ENCODE measurements around the gene NCOA4. TPM values are rescaled to one million over a fixed set of nuclear protein-coding genes. Genes with fewer than 3 reads are reported as not detected.
"Not testable (repeated sequence)": the region's sequence is repeated elsewhere in the genome, so short reads cannot be mapped to it uniquely, and the experiment has no call there.

Gene NCOA4
- total and polyA plus RNA-seq, 5 experiments from 2014 or later = 90.0 to 162 (median 153) TPM

DNA sequence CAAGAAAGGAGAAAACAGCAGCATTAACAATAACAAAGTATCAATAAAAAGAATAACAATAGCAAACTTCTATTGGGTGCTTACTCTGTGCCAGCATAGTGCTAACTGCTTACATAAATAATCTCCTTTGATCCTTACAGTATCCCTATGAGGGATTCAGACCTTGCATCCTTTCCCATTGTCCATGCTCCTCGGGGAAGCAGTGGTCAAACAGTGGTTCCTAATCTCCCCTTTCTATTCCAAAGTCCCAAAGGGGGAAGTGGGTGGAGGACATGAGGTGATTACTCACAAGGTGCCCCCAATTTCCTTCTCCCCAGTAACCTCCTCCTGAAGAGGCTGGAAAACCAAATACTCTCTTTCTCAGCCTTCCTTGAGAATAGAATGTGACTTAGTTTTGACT lies 37.7 kb upstream of the NCOA4 start:
- no peaks in the 10 kb centered on the region for H3K27me3 Mint-ChIP-seq
- no peak overlapping the region for H3K27ac Mint-ChIP-seq
- no peak overlapping the region for H3K4me3 Mint-ChIP-seq
- no peaks in the 10 kb centered on the region for H3K36me3 Mint-ChIP-seq
- ATAC-seq (no peak), DNase-seq (no peak)
- POLR2A ChIA-PET = no interaction called here
- H3K9me3 Mint-ChIP-seq = no peaks in the 10 kb centered on the region
- H3K4me1 Mint-ChIP-seq = peaks cover 0 to 8% (median 2%) of the 10 kb centered on the region in 4 donors

DNA sequence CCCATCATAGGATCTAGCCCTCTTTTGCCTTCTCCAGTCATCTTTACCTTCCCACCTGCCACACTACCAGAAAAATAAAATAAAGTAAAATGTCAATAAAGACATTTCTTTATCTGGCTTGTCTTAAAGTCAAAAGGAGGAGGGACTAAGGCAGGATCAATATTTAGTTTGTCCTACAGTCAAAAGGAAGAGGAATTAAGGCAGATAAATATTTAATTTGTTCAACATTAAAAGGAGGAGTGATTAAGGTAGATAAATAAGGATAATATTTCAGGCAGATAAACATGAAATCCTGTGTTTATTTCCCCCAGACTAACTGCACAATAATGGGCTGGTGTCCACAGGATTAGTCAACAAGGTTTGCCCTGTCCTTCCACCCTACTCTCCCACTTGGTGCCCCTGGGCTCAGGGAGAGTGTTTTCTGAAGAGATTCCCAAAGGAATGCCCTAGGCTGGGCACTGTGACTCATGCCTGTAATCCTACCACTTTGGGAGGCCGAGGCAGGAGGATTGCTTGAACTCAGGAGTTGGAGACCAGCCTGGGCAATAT lies 33.9 kb upstream of the NCOA4 start:
- POLR2A ChIA-PET = no interaction called here
- Mint-ChIP-seq H3K36me3 (no peaks in the 10 kb centered on the region), H3K4me1 (peaks cover 0 to 5% (median 1%) of the 10 kb centered on the region in 4 donors), H3K9me3 (no peaks in the 10 kb centered on the region), H3K4me3 (no peak overlapping the region), H3K27me3 (no peaks in the 10 kb centered on the region), H3K27ac (peak overlapping the region in 1 of 10 donors; percentile 51)
- no peak for DNase-seq
- no peak for ATAC-seq

DNA sequence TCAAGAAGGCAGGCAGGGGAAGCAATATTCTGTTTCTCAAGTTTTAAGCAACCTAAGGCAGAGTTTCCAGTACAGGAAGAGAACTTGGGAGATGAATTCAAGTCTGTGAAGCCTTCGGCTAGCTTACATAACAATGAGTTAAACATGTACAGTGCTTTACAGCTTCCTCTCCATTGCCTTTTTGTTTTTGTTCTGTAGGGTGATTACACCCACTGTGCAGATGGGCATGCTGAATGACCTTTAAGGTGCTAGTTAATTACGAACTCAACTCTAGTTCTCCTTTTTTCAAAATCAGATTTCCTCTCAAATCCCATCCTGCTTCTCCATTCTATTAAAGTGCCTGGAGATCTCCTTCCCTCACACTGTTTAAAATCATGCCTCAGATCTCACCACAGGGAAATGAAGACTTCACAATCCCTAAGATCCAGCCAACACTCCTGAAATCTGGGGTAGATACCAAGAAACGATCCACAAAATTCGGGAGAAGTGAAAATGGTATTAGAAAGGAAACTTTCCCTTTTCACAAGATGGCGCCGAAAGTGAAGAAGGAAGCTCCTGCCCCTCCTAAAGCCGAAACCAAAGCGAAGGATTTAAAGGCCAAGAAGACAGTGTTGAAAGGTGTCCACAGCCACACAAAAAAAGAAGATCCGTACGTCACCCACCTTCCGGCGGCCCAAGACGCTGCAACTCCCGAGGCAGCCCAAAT lies 32.5 kb upstream of the NCOA4 start:
- peak overlapping the region in 1 of 10 donors; percentile 35 for H3K27ac Mint-ChIP-seq
- H3K4me3 Mint-ChIP-seq = no peak overlapping the region
- ATAC-seq = no peak
- DNase-seq = no peak
- POLR2A ChIA-PET = no interaction called here
- H3K27me3 Mint-ChIP-seq = no peaks in the 10 kb centered on the region
- H3K9me3 Mint-ChIP-seq = no peaks in the 10 kb centered on the region
- peaks cover 0 to 2% (median 0%) of the 10 kb centered on the region in 4 donors for H3K4me1 Mint-ChIP-seq
- H3K36me3 Mint-ChIP-seq = no peaks in the 10 kb centered on the region

DNA sequence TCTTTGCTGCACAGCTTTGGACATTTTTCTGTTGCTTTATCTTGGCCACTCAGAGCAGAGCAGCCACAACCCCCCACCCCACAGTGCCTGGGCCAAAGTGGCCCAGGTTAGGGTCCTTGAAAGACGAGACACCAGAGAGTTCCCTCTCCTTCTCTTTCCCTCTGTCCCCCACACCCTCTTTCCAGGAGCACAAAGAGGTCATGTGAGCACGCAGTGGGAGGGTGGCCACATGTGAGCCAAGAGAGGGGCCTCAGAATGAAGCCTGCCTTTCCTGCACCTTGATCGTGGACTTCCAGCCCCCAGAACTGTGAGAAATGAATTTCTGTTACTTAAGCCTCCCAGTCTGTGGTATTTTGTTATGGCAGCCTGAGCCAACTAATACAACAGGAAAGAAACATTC lies 30.3 kb upstream of the NCOA4 start:
- Mint-ChIP-seq H3K9me3 (peaks cover 0 to 11% (median 4%) of the 10 kb centered on the region in 9 donors), H3K27me3 (no peaks in the 10 kb centered on the region), H3K36me3 (peaks cover 0 to 9% (median 7%) of the 10 kb centered on the region in 3 donors), H3K4me3 (no peak overlapping the region), H3K27ac (no peak overlapping the region), H3K4me1 (peaks cover 0 to 3% (median under 1%) of the 10 kb centered on the region in 4 donors)
- no peak for DNase-seq
- POLR2A ChIA-PET = no interaction called here
- no peak for ATAC-seq

DNA sequence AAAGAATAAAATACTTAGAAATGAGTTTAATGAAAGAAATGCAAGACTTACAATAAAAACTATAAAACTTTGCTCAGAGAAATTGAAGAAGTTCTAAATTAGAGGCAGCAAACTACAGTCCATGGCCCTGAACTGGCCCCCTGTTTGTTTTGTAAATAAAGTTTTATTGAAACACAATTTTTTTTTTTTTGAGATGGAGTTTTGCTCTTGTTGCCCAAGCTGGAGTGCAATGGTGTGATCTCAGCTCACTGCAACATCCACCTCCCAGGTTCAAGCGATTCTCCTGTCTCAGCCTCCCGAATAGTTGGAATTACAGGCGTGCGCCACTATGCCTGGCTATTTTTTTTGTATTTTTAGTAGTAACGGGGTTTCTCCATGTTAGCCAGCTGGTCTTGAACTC lies 27.5 kb upstream of the NCOA4 start:
- H3K27ac Mint-ChIP-seq, DNase-seq, H3K4me3 Mint-ChIP-seq, H3K36me3 Mint-ChIP-seq, ATAC-seq, H3K27me3 Mint-ChIP-seq, POLR2A ChIA-PET: not testable (repeated sequence)
- Mint-ChIP-seq H3K4me1 (peaks cover 3 to 10% (median 7%) of the 10 kb centered on the region in 4 donors), H3K9me3 (peaks cover 0 to 11% (median 4%) of the 10 kb centered on the region in 9 donors)

DNA sequence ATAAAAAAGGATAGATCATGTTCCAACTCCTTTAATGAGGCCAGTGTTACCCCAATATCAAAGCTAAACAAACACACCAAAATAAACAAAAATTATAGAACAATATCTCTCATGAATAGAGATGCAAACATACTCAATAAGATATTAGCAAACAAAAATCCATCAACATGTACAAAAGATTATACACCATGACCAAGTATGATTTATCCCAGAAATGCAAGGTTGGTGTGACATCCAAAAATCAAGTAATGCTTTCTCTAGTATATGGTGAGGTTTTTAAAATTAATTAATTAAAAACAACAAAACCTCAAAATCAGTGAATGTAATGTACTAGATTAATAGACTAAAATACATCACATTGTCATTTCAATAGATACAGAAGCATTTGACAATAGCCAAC lies 26.6 kb upstream of the NCOA4 start:
- H3K27me3 Mint-ChIP-seq = peaks cover 0 to under 1% (median 0%) of the 10 kb centered on the region in 5 donors
- DNase-seq = no peak
- H3K4me3 Mint-ChIP-seq = no peak overlapping the region
- peaks cover 0 to 11% (median 4%) of the 10 kb centered on the region in 9 donors for H3K9me3 Mint-ChIP-seq
- ATAC-seq = no peak
- H3K36me3 Mint-ChIP-seq = peaks cover 0 to 9% (median 7%) of the 10 kb centered on the region in 3 donors
- H3K27ac Mint-ChIP-seq = peak overlapping the region in 1 of 10 donors; percentile 17
- POLR2A ChIA-PET = no interaction called here
- H3K4me1 Mint-ChIP-seq = peaks cover 3 to 10% (median 7%) of the 10 kb centered on the region in 4 donors

DNA sequence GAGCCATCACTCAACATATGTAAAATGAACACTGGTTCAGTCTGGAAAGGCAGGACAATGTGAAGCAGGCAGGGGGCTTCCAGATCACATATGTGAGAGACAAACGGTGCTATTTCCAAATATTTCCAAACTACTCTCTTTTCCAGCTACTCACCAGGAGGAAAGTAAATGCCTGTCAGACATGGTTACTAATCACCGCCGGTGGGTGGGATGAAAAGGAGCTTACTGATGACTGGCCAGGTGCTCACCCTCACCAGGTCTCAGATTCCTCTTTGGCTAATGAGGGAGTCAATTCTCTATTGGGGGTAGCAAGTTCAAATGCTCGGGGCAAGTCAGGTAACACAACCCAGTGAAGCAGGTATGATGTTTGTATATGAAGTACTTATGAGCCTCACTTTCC lies 25.3 kb upstream of the NCOA4 start:
- Mint-ChIP-seq H3K27me3 (peaks cover 0 to 2% (median 0%) of the 10 kb centered on the region in 5 donors), H3K36me3 (peaks cover 0 to 9% (median 7%) of the 10 kb centered on the region in 3 donors), H3K4me3 (no peak overlapping the region), H3K9me3 (peaks cover 0 to 11% (median 4%) of the 10 kb centered on the region in 9 donors), H3K4me1 (peaks cover 3 to 15% (median 9%) of the 10 kb centered on the region in 4 donors), H3K27ac (peak overlapping the region in 4 of 10 donors; percentile 8 to 81 (median 28))
- POLR2A ChIA-PET = no interaction called here
- no peak for ATAC-seq
- no peak for DNase-seq

DNA sequence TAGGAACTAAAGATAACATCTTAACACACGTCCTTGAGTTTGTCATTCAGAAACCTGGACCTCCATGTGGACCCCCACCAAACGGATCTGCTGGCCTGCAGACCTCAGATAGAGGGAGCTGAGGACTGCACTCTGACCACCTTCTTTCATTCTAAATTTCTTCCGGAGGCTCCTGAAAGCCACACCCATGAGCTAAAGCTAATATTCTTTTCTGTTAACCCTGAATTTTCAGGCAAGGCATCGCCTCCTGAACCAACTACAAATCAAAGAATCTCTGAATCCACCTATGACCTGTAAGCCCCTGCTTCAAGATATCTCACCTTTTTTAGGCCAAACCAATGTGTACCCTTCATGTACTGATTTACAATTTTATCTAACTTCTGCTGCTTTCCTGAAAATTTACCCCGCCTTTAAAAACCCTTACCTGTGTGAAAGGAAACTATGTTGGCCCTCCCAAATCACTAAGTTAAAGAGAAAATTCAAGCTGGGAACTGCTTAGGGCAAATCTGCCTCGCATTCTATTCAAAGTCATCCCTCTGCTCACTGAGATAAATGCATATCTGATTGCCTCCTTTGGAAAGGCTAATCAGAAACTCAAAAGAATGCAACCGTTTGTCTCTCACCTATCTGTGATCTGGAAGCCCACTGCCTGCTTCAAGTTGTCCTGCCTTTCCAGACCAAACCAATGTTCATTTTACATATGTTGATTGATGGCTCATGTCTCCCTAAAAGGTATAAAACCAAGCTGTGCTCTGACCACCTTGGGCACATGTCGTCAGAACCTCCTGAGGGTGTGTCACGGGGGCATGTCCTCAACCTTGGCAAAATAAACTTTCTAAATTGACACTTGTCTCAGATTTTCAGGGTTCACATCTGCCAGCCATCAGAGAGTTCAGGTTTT lies 23.4 kb upstream of the NCOA4 start:
- peaks cover 0 to 9% (median 7%) of the 10 kb centered on the region in 3 donors for H3K36me3 Mint-ChIP-seq
- peaks cover 3 to 13% (median 9%) of the 10 kb centered on the region in 4 donors for H3K4me1 Mint-ChIP-seq
- H3K9me3 Mint-ChIP-seq = peaks cover 0 to 11% (median 4%) of the 10 kb centered on the region in 9 donors
- ATAC-seq (no peak), DNase-seq (no peak)
- POLR2A ChIA-PET = no interaction called here
- peaks cover 0 to 2% (median 0%) of the 10 kb centered on the region in 5 donors for H3K27me3 Mint-ChIP-seq
- no peak overlapping the region for H3K4me3 Mint-ChIP-seq
- H3K27ac Mint-ChIP-seq = peak overlapping the region in 3 of 10 donors; percentile 9 to 68 (median 11)

DNA sequence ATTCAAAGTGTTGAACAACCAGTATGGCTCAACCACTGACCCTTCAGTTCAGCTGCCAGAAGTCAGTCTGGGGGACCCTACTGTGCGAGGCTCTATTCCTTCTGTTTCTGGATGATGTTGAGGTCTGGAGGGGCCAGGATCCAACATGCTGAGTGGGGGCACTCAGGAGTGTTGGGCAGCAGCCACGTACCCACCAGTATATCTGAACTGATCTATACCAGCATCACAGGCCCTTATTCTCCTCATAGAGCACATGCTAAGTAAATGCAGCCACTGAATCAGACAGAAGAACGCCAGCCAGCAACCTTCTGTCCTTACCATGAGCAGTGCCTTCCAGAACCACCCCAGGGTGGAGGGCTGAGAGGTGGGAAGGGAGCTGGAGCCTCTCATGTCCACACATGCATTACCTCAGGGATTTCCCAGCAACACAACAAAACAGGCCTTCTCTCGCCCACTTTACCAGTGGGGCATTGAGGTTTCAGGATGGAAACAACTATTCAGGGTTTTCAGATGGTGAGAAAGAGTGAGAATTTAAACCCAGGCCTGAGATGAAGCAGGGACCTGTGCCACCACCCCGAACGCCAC lies 22.5 kb upstream of the NCOA4 start:
- DNase-seq (no peak), ATAC-seq (no peak)
- Mint-ChIP-seq H3K4me3 (no peak overlapping the region), H3K9me3 (peaks cover 0 to 11% (median 4%) of the 10 kb centered on the region in 9 donors), H3K36me3 (peaks cover 0 to 9% (median 7%) of the 10 kb centered on the region in 3 donors), H3K27me3 (peaks cover 0 to 2% (median 0%) of the 10 kb centered on the region in 5 donors), H3K27ac (peak overlapping the region in 1 of 10 donors; percentile 62), H3K4me1 (peaks cover 3 to 13% (median 9%) of the 10 kb centered on the region in 4 donors)
- POLR2A ChIA-PET = no interaction called here

DNA sequence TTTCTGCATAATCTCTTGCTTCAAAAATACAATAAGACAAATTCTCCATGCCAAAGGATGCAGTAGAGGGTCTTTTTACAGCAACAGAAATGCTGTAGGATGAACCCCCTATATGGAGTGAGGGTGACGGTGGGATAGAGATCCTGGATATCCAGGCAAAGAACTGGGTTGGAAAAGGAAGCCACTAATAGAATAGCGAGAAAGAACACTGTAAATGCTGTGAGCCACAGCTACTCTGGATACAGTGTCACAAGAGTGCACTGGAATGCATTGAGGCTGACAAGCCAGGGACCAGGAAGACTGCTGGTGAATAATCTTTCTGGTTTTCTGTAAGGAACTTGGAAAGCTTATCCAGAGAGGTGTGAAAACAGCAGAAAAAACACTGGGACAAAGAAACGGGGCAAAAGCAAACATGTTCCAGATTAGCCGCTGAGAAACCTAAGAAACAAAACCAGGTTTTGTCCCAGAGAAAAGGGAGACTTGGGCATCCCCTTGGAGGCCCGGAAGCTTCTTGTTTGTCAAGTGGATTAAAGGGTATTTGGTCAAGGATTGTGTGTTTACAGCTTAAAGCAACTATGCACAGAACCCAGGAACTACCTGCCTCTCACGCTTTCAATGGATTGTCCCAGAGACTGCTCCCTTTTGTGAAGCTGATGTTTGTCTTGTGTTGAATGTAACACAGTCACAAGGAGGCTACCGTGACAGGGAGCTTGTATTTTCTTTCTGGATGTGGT lies 21.8 kb upstream of the NCOA4 start:
- Mint-ChIP-seq H3K27me3 (peaks cover 0 to 2% (median 0%) of the 10 kb centered on the region in 5 donors), H3K9me3 (peaks cover 0 to 9% (median 4%) of the 10 kb centered on the region in 9 donors), H3K27ac (peak overlapping the region in 1 of 10 donors; percentile 62), H3K4me3 (no peak overlapping the region), H3K36me3 (peaks cover 0 to 5% (median 3%) of the 10 kb centered on the region in 3 donors), H3K4me1 (peaks cover 3 to 13% (median 9%) of the 10 kb centered on the region in 4 donors)
- ATAC-seq = no peak
- POLR2A ChIA-PET = no interaction called here
- DNase-seq = no peak

DNA sequence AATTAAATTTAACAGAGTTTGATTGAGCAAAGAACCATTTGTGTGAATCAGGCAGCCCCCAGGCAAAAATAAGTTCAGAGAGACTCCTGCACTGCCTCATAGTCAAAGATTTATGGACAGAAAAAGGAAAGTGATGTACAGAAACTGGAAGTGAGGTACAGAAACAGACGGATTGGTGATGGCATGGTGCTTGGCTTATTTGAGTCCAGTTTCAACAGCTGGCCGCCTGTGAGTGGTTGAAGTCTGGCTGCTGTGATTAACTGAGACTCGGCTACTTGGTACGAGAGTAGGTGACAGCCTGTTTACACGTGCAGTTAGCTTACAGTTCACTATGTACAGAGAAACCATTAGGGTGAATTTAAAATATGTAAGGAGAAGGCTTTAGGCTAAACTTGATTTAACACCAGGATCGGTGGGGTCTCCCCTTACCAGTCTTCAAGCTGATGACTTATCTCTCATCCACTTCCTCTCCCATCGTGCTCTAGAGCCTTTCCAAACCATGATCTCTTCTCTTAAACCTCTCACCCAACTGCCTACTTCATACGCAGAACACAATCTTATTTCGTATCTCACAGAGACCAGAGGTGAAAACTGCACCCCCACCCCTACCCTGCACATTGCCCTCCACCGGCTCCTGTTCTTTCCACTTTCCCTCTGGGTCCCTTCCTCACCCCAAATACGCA lies 20.7 kb upstream of the NCOA4 start:
- POLR2A ChIA-PET = no interaction called here
- Mint-ChIP-seq H3K4me3 (no peak overlapping the region), H3K27me3 (peaks cover 0 to 2% (median 0%) of the 10 kb centered on the region in 5 donors), H3K9me3 (peaks cover 0 to under 1% (median 0%) of the 10 kb centered on the region in 9 donors), H3K4me1 (peaks cover 4 to 13% (median 9%) of the 10 kb centered on the region in 4 donors), H3K36me3 (no peaks in the 10 kb centered on the region), H3K27ac (peak overlapping the region in 3 of 10 donors; percentile 17 to 58 (median 53))
- DNase-seq (no peak), ATAC-seq (no peak)

Measured in naive thymus-derived CD8-positive, alpha-beta T cell (primary cell).